ENCODE data around the gene HDGF.

HDGF gene

DNA sequence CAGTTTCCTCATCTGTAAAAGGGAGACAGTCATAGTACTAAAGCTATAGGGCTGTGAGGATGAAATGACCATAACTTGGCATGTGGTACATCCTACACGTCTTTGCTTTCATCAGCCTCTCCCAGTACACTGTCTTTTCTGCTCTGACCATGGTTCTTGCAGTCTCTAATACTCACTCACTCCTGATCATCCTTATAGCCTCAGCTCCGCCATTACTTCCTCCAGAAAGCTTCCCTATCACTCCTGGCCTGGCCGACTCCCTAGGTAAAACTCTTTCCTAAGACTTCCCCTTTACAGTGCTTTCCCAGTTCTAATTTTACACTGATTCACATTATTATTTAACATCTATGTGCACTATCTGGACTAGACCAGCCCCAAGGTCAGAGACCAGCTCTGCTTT is 5.6 kb downstream of the HDGF start:
- DNase-seq, result no peak

DNA sequence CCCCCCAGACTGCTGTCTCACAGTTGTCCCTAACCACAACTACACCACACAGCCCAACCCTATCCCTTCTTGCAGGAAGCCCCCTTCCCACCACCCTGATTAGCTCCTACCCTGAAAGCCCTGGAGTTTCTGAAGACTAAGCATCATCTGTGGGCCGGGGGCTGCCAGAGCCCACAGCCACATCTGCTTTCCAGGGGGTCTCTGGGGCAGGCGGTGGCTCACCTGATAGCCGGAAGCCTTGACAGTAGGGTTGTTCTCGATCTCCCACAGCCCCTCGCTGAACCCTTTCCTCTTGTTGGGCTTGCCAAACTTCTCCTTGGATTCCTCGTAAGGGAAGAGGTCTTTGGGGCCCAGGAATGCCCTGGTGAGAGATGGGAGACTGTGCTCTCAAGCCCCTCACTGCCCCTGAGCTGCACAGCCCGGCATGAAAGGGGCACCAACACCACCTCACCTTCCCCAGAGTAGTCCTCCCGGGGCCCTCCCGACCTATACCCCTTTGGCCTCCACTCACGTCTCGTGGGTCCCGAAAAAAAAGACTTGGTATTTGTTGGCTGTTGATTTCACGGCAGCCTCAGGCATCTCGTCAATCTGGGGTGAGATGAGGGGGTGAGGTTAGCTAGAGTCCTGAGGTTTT is 6.6 kb downstream of the HDGF start:
- no peak for DNase-seq

DNA sequence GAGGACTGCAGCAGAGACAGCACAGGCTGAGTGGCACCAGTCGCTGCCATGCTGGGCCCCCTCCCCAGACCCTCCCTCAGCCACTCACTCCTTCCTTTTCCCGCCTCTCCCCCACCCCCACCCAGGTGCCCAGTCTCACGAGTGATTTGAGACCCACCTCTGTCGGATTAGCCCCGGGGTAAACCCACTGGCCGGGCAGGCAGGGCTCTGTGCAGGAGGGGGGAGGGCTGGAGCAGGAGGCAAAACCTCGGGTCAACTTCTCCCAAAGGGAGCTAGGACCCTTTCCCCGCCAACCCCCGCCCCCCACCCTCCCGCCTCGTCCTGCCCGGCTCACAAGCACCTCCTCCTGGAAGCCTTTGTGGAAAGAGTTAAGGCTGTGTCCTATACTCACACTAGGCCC is 7.1 kb downstream of the HDGF start:
- DNase-seq, result no peak

DNA sequence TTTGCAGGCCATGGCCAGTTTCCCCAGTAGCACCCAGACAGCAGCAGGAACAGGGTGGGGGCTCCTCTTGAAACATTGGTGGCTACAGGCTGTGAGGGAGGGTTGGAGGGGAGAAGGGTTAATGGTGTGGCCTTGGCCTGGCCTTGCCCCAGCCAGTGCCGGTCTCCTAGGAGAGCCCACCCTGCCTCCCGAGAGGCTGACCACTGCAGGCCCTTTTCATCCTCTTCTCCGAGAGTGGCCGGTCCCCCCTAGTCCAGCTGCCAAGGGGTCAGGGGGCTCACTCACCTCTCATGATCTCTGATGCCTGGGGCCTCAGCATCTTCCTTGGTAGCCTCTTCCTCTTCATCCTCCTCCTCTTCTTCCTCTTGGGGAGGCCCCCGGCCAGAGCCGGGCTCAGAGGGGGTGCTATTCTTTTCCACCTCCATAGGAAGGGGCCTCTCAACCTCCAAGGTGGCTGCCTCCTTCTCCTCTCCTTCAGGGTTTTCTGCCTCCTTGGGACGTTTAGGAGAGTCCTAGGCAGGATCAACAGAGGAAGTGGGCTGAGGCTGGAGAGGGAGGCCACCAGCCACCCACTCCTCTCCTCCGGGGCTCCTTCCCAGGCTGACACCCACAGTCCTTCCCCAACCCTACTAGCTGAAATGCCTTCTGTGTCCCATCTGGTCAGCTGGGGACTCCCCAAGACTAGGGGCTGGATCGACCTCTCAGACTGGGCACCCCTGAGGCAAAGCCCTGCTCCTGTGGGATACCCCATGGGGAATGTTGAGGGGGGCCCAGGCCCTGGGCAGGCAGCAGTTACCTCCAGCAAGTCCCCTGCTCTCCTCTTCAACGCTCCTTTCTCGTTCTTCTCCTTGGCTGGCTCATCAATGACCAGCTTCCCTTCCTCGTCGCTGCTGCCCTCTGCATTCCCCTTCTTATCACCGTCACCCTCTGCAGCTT is 7.8 kb downstream of the HDGF start:
- DNase-seq, result no peak

DNA sequence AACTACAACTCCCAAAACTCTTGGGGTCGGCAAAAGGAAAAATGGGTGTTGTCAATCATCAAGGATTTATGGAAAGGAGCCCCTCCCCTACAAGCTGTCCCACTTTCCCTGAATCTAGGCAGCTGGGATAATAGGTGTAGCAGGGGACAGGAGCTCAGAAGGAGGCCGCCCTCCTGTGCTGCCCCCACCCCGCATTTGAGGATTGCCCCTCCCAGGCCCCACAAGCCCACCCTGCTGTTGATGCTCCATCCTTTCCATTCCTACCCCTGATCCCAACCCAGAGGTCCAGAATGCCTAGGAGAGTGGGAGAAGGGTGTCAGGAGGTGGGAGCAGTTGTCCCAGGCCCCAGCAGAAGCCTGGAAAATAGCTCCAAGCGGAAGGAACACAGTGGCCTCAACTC is 8.7 kb downstream of the HDGF start:
- no peak for DNase-seq

DNA sequence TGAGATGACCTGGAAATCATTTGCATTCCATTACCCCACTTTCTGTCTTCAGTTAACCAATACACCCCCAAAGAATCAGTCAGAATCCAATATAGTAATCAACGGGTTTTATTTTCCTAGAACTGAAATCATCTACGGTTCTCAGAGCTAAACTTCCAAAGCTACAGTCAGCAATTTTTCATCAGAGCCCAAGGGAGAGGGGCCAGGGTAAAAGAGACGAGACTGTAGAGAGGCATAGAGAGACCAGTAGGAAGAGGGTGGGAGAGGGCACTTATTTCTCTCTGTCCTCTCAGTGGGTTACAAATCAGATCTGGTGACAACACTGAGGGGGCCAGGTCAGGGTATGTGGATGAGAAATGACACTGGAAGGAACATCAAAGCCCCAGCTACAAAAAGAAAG is 9.5 kb downstream of the HDGF start:
- DNase-seq, result no peak

DNA sequence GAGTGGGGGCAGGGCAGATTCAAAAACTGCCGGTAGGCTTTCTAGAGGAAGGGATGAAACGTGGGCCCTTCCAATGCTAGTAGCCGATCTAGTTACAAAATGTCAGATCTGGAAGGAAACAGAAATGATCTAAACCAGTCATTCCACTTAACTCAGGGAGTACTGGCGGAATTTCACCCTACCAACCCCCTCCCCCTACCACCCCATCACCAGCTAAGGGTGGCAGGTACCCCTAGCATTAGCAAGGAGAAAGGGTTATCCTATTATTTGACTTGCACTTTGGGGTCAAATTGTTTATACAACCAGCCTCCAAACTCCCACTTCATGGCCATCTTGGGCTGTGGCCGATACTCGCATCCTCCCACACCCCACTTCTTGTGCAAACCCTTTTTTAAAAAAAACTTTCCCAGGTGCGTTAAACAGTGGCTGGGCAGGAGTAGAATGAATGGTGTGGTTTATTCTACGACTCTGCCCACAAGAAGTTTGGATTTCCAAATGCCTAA is 9.9 kb downstream of the HDGF start:
- DNase-seq, result no peak

DNA sequence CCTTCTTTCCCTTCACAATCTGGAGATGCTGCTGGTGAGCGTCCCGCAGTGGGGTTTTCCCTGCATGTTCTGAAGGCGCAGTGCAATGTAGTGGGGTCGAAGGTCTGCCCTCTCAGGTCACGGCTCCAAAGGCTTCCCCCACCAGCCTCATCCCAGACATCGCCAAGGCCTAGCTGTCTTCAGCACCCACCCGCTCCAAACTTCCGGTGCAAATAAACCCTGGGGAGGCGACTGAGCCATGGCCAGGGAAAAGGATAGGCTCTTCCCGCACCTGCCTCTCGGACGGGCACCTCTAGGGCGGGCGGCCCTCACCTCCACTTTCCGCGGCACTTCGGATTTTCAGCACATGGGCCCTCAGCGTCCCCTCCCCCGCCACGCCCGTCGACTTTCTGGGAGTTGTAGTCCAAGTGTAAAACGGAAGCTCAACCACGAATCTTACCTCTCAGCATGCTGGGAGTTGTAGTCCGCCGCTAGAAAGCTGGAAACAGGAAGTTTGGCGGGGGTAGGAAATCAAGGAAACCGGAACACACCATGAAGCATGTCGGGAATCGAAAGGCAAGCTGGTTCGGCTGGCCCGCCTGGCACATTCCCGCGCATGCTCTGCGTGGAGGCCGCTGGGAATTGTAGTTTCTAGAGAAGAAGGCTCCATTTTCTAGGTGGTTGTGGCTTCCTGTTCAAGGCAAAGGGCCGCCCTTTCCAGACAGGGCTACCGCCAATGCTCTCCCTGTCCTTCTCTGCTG is 10.6 kb downstream of the HDGF start, which contains the start of gene MRPL24:
Gene MRPL24 (minus strand): TSS at position 348 of the 740 bp plus-strand sequence. CDS start 2,384 bp downstream, outside the sequence.
- DNase-seq, result peak; percentile 99

DNA sequence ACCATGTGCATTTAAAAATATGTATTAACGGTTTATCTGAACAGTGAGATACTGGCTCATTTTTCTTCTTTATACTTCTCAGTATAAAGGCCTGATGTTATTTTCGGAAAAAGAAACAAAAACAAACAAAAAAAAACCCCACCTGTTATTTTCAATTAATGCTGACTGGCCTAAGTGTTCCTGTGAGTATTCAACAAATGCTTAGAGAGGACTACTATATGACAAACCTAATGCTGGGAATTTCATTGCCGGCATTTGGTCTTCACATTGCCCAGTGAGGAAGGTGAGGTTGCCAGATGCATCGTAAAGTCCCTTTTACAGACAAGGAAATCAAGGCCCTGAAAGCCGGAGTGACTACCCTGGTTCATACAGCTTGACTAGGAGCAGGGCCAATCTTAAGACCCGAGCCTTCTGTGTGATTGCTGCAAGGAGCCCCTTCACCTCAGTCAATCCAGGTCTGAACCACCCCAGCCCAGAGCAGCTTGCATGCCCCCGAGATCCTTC is 11.2 kb downstream of the HDGF start:
- peak in 1 of 2 experiments; percentile 40 for DNase-seq

DNA sequence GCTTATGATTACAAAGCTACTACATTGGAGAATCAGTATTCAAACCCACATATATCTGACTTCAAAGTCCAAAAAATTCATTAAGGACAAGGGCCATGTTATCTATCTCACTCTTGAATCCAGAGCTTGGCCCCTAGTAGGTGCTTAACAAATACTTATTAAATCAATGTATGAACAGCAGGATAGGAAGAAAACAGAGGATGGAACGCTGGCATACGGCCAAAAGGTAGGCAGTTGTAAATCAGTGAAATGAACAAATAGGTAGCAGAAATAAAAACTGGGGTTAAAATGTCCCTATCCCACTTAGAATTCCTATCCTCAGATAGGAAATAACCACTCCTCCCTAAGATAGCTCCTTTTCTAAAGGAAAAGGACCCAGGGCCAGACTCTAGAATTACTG is 12.6 kb downstream of the HDGF start:
- no peak for DNase-seq

DNA sequence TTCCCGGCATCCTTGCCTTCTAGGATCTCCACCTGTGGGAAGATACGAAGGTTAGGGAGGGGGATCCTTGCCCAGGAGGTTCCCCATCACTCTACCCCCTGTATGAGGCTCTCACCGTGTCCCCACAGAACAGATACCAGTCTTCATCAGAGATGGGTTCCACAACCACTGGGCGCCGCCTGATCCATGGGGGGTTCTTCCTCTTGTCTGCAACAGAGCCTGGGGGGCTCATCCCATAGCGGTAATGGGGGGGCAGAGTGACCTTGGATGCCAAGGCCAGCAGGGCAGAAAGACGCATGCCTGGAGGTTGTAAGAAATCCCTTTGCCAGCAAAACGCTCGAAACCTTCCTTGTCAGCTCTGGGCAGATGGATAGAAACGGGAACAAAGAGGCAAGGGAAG is 13.1 kb downstream of the HDGF start:
- no peak for DNase-seq

DNA sequence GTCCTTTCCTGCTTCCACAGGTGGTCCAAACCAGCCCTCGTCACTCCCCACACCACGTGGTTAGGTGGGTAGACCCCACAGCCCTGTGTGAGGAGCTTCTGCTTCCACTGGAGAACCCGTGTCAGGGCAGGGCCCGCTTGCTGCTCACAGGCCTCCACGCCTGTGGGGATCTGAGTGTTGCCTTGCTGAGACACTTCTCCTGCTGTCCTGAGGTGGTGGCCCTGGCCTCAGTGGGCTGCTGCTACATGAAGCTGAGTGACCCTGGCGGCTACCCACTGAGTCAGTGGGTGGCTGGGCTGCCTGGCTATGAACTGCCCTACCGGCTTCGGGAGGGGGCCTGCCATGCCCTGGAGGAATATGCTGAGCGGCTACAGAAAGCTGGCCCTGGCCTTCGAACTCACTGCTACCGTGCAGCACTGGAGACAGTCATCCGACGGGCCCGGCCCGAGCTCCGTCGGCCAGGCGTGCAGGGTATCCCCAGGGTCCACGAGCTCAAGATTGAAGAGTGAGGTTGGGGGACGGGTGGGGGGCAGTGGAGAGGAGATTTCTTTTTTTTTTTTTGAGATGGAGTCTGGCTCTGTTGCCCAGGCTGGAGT is 17.4 kb downstream of the HDGF start:
- no peak for DNase-seq

DNA sequence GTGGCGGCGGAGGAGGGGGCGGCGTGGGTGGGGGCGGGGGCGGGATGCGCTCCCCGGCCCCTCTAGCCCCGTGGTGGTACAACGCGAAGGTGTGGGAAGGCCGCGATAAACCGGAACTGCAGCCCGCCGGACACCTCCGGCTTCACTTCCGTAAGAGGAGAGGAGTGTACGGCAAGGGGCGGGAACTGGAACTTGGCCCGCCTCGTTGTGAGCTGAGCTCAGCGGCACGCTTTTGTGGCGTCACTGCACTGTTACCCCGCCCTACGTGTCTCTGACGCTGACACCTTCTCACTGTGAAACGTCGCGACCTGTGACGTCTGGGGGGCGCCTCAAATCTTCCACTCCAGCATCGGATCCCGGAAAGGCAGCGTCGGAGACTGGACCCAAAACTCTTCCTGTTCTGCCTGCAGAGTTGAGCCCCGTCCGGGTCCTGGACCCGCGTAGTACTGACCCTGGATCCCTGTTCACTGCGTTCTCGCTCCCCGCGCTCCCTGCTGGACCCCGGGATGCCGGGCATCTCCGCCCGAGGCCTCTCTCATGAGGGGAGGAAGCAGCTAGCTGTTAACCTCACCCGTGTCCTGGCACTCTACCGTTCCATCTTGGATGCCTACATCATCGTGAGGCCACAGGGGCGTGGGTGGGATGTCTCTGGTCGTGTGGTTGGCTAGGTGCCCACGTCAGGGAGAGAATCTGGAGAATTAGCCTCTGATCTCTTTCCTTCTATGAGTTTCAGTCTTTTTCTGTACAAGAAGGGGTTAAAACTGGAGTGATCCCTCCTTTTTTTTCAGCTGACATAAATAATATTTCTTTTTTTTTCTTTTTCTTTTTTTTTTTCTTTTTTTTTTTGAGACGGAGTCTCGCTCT is 22.6 kb downstream of the HDGF start, which contains the start of gene ISG20L2:
Gene ISG20L2 (minus strand): TSS at position 168 of the 864 bp plus-strand sequence. CDS start 1,114 bp downstream, outside the sequence.
- peak; percentile 96 to 98 for DNase-seq

DNA sequence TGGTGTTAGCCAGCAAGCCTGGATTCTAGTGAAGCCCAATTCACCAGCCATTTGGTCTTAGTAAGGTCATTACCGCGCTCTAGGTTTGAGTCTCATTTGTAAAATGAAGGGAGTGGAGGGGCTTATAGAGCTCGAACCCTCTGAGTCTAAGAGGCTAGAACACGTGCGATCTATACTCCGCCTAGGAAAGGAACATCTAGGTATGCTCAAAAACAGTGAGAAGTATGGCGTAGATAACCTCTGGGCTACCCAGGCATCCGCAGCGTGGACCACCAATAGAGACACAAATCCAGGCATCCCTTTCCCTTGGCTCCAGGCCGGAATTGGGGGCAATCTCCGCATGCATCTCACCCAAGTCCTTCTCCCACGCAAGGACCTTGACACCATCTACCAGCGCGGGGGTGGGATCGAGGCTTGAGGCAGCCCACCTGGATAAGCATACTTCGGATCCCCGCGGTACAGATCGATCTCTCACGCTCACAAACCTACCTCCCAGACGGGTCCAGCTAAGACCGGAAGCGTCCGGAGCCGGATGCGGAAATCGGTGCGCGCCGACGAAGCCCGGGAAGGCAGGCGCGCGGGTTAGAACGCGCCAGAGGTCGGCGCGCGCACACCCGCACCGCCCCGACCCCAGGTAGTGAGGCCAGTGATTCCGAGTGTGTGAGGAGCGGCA is 23.4 kb downstream of the HDGF start, which contains the start of gene METTL25B:
Gene METTL25B (plus strand): TSS at position 544 of the 673 bp plus-strand sequence. CDS start 636 bp downstream, outside the sequence.
- DNase-seq, result peak; percentile 68 to 92

DNA sequence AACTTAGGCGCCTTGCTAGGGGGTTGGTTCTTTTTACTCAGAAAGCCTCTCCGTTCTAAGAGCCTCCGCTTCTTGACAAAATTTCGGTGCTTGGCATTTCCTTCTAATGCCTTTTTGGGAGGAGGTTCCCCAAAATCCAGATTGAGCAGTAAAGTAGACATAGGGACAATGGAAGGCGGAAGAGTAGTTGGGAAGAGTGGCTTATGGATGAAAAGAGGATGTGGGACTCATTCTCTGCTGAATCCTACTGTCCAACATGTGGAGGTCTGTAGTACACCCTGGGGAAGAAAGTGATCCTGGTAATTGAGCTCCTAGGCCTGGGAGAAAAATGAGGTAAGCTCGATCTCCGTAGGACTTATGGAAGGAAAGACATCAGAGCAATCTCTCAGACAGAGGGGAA is 24.0 kb downstream of the HDGF start:
- DNase-seq, result no peak

DNA sequence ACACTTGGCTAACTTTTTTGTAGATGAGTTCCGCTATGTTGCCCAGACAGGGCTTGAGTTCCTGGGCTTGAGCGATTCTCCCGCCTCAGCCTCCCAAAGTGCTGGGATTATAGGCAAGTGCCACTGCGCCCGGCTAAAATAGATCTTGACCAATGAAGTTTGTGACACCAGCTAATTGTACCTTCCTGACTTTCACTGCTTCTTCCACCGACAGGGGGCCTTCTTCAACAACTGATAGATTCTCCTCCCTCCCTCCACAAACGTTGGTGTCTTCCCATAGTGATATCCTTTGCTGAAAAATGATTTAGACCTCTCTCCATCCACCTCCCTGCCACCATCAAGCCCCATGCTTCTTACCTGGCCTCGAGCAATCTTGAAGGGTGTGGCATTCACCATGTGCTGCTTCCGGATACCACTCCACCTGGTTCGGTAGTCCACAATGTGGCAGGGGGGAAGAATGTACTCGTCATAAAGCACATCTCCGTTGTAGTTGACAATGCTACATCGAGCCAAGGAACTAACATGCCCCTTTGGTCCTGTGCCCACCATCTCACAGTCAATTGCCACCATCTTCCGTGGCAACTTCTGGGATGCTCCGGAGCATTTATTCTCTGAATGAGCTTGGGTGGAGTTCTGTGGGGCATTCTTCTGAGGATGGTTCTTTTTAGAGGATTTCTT is 24.8 kb downstream of the HDGF start:
- DNase-seq, result peak; percentile 44 to 60

DNA sequence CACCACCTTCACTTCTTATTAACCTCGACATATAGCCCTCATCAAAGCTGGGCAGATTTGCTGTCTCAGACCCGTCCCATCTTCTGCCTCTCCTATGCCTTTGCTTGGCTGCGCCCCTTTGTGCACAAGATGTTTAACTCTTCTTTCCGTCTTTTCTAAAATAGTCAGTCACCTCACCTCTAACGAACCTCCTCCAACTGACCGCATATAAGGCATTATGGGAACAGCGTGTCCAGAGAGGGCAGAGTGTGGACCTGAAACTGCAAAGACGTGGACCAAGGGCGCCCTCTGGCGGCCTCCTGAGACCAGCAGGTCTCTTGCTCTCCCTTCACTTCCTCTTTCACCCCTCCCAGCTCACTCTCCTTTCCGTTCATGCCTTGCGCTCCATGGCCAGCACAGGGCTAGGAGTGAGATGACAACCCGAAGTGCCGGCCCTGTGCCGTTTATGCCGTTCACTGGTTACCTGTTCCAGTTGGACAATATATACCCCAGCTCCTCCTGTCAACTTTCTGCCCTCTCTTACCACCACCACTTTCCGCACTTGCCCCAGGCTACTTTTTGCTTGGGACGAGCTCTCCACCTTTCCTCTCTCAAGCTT is 25.7 kb downstream of the HDGF start:
- DNase-seq, result peak; percentile 52 to 86

DNA sequence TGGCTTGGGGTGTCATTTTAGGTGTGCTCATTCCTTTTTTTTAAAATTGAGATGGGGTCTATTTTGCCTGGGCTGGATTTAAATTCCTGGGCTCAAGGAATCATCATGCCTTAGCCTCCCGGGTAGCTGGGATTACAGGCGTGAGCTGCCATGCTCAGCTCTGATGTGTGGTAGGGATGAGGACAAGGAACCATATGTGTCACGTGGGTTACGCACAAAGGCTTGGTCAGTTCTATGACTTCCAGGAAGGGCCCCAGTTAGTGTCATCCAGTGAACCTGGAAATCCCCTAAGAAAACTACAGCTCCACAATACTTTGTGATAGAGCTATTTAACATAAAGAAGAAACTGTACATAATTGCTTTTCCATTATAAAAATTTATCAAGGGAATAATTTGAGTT is 29.9 kb downstream of the HDGF start:
- no peak for DNase-seq

DNA sequence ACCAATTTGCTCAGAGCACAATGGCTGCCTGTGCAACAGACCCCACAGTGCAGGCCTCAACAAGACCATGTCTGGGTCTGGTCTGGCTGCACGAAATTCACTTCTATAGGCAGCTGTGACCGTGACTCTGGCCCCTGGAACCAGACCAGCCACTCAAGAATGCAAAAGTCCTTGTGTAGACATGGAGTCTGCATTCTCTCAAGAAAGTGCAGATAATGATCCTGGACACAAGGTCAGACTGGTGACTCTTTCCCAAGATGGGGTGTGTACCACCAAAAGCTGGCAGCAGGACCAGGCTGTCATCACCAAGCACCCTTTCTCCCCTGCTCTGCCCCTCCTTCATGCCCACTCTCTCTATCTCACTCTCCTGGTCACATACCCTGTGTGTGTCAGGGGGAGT is 30.3 kb downstream of the HDGF start:
- DNase-seq, result no peak

DNA sequence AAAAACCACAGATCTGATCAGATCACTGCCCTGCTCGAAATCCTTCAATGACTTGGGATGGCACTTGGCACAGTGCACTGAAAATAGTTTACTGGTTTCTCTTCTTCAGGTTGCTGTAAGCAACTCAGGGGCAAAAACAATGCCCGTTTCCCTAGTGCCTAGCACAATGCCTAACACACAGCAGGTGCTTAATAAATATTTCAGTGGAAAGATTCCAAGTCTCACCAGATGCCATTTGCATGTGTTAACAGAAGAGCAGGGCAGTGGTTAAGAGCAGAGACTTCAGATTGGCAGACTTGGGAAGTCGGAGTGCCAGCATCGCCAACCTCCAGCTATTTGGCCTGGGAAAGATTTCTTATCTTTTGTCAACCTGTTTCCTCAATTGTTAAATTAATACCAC is 34.1 kb downstream of the HDGF start:
- DNase-seq, result peak in 1 of 2 experiments; percentile 44
